OCI-LY7 (cell line): Measurements from ENCODE around the gene GLRX3. TPM values are rescaled to one million over a fixed set of nuclear protein-coding genes. Genes with fewer than 3 reads are reported as not detected.
"Not testable (repeated sequence)": the region's sequence is repeated elsewhere in the genome, so short reads cannot be mapped to it uniquely, and the experiment has no call there.

Experiments used
- Bru-seq: library from RNA; stranded (reverse); fragments of 400-500 nt; gene quantifications from one replicate; lab custom pipeline; 2021; lab: Mats Ljungman, UMichigan
- BruChase-seq, 2 experiments: library from RNA; stranded (reverse); fragments of 400-500 nt; gene quantifications; one replicate each; lab custom pipeline; 2021; lab: Mats Ljungman, UMichigan
- BruUV-seq: library from RNA; stranded (reverse); fragments of 400-500 nt; replicated peaks from 2 replicates; lab custom pipeline; 2021; lab: Mats Ljungman, UMichigan
- CTCF ChIA-PET: fragments of 300-600 bp; sonication (Branson Sonifier 250); formaldehyde crosslinking; loops from one replicate; lab custom pipeline; 2022; ENCODE audit warnings: antibody characterized with exemption; ENCODE audit not compliant: unreplicated experiment; lab: Charles Lee
- POLR2A ChIA-PET: fragments of 300-600 bp; sonication (Branson Sonifier 250); formaldehyde crosslinking; loops from one replicate; lab custom pipeline; 2022; ENCODE audit warnings: antibody characterized with exemption; lab: Charles Lee
- DNase-seq: peaks from one replicate; pipeline ENCODE4 v3.0.0-alpha.2; 2015; ENCODE audit warnings: low spot score
- H2AFZ ChIP-seq: fragments of 200-600 bp; sonication (generic), shearing (Covaris generic); 2 replicates; pipeline ENCODE4 v1.6.1; 2014; ENCODE audit warnings: mild to moderate bottlenecking, antibody characterized with exemption, low read length, moderate library complexity
- H3K27ac ChIP-seq: fragments of 200-600 bp; sonication (generic); 2 replicates; pipeline ENCODE4 v1.5.1; 2014; ENCODE audit warnings: mixed run types, low read depth, mild to moderate bottlenecking, moderate library complexity, low read length, inconsistent platforms; ENCODE audit not compliant: poor library complexity, severe bottlenecking
- H3K36me3 ChIP-seq: fragments of 200-600 bp; sonication (generic); 2 replicates; pipeline ENCODE4 v1.6.1; 2014; ENCODE audit warnings: mild to moderate bottlenecking, antibody characterized with exemption, low read length, moderate library complexity, mixed read lengths; ENCODE audit not compliant: insufficient read depth
- H3K4me1 ChIP-seq: fragments of 200-600 bp; sonication (generic); 2 replicates; pipeline ENCODE4 v1.5.1; 2014; ENCODE audit warnings: mild to moderate bottlenecking, low read length; ENCODE audit not compliant: insufficient read depth, poor library complexity, severe bottlenecking
- H3K4me2 ChIP-seq: fragments of 200-600 bp; sonication (generic); 2 replicates; pipeline ENCODE4 v1.6.1; 2014; ENCODE audit warnings: mild to moderate bottlenecking, low read length
- H3K4me3 ChIP-seq: fragments of 200-600 bp; sonication (generic); 2 replicates; pipeline ENCODE4 v1.5.1; 2014; ENCODE audit warnings: mild to moderate bottlenecking, low read depth, low read length; ENCODE audit not compliant: poor library complexity, severe bottlenecking
- H3K79me2 ChIP-seq: fragments of 200-600 bp; sonication (generic); 2 replicates; pipeline ENCODE4 v1.6.1; 2016; ENCODE audit warnings: low read depth, mild to moderate bottlenecking, low read length, moderate library complexity, mixed read lengths; ENCODE audit not compliant: insufficient read depth
- H3K9me2 ChIP-seq: fragments of 200-600 bp; sonication (generic); 2 replicates; pipeline ENCODE4 v1.6.1; 2016; ENCODE audit warnings: mild to moderate bottlenecking, low read length, mixed read lengths; ENCODE audit not compliant: insufficient read depth
- H3K9me3 ChIP-seq: fragments of 200-600 bp; sonication (generic); 2 replicates; pipeline ENCODE4 v1.6.1; 2014; ENCODE audit warnings: mild to moderate bottlenecking, mixed run types, low read length, mixed read lengths
- H4K20me1 ChIP-seq: fragments of 200-600 bp; sonication (generic); 2 replicates; pipeline ENCODE4 v1.6.1; 2014; ENCODE audit warnings: mild to moderate bottlenecking, antibody characterized with exemption, low read length, moderate library complexity, mixed read lengths; ENCODE audit not compliant: insufficient read depth
- CTCF ChIP-seq: fragments of 200-600 bp; sonication (generic); conservative IDR thresholded peaks from 2 replicates; pipeline ENCODE4 v1.5.1; 2014; ENCODE audit warnings: mild to moderate bottlenecking, antibody characterized with exemption, low read length, moderate library complexity, mixed read lengths
- EZH2phosphoT487 ChIP-seq: fragments of 200-600 bp; sonication (generic); IDR thresholded peaks from 2 replicates; pipeline ENCODE4 v1.6.1; 2018; ENCODE audit warnings: low read depth, borderline replicate concordance, mild to moderate bottlenecking, mixed run types, antibody characterized with exemption, low read length, moderate library complexity, mixed read lengths
- intact Hi-C: fragments of 100-400 bp; cut with micrococcal nuclease; formaldehyde crosslinking; loops from one replicate; pipeline ENCODE4 v1.10.0; 2022; ENCODE audit not compliant: unreplicated experiment
- long read RNA-seq: library from polyadenylated mRNA; stranded (forward); transcript quantifications from one replicate; pipeline ENCODE4 v2.0.0, GENCODE V29; 2022
- total RNA-seq, 2 experiments: library from RNA; depleted of rRNA in 1 of 2; stranded (reverse); fragments of >200 nt in 1 of 2; shearing (Covaris generic) in 1 of 2; gene quantifications; 2 replicates each; pipeline ENCODE4 v1.2.3, GENCODE V29; 2014 to 2022

The GLRX3 gene
- total RNA-seq (2014; rRNA removed; shearing (Covaris generic)) (60.4 and 83.2 TPM in 2 replicates), total RNA-seq (2022) (110 and 117 TPM in 2 replicates), Bru-seq, nascent RNA (percentile 88 among the genes with signal in this experiment), BruChase-seq, experiment 1, labeled RNA remaining after a 6-hour chase (percentile 87 among the genes with signal in this experiment), BruChase-seq, experiment 2, labeled RNA remaining after a 2-hour chase (percentile 85 among the genes with signal in this experiment)
- long read RNA-seq, transcript GLRX3-201 (11 exons, 1,302 nt) = major isoform, 127 of 191 reads
- long read RNA-seq, transcript GLRX3-202 (12 exons, 3,827 nt) = minor isoform, 39 of 191 reads
- long read RNA-seq, partial matches to known transcripts = 10 of 191 reads
- long read RNA-seq, other reads (novel, unspliced or antisense) = 14 of 191 reads

- H2AFZ ChIP-seq = peak within 1 kb of the TSS; percentile 84; the same call in 1 of the 2 replicates
- DNase-seq = peak; percentile 88
- H3K9me3 ChIP-seq = no peaks in the 10 kb centered on the region
- peak within 1 kb of the TSS; percentile 64 for H3K27ac ChIP-seq
- BruUV-seq = no TSS peak
- peaks cover 33% of the 10 kb centered on the region for H3K36me3 ChIP-seq
- intact Hi-C loops = loop anchor here (1.0 to 10.0 kb wide), 2 partner anchors 25 to 672 kb away; partner anchors contain the start of gene MGMT
- H3K4me2 ChIP-seq = peak within 1 kb of the TSS; percentile 98
- POLR2A ChIA-PET = interaction anchor here (0.8 to 6.5 kb wide), 4 partner anchors 15 to 29 kb away, joined by 3 to 64 read pairs (median 3); partner anchors contain the start of gene C10orf143
- H3K4me1 ChIP-seq = peaks cover 49% of the 10 kb centered on the region
- peaks cover 29% of the 10 kb centered on the region for H4K20me1 ChIP-seq
- peak within 1 kb of the TSS; percentile 84 for H3K4me3 ChIP-seq
- no peaks in the 10 kb centered on the region for H3K9me2 ChIP-seq
- H3K79me2 ChIP-seq = peaks cover 50% of the 10 kb centered on the region
- CTCF ChIA-PET = interaction anchor here (0.5 to 1.6 kb wide), 2 partner anchors 22 to 25 kb away, joined by 3 to 5 read pairs; no protein-coding TSS in a partner anchor
- no peak for TF ChIP-seq CTCF
- TF ChIP-seq EZH2phosphoT487 = no peak
Observed at GRCh38 chr10:130136226-130137089, at the start of gene GLRX3. Gene GLRX3, plus strand, starts transcription at chr10:130136391. Its CDS starts 30 bp downstream, at chr10:130136421.

- H3K27ac ChIP-seq, BruUV-seq, H2AFZ ChIP-seq, intact Hi-C loops, H3K4me1 ChIP-seq, H3K4me3 ChIP-seq, DNase-seq, CTCF ChIA-PET, H3K9me2 ChIP-seq, H4K20me1 ChIP-seq, H3K4me2 ChIP-seq, H3K79me2 ChIP-seq, H3K9me3 ChIP-seq, H3K36me3 ChIP-seq: not testable (repeated sequence)
- POLR2A ChIA-PET = interaction anchor here (0.6 kb wide), 1 partner anchor 26 kb away, joined by 5 read pairs; no protein-coding TSS in a partner anchor
Observed at GRCh38 chr10:130090565-130090964, 45.6 kb upstream of the GLRX3 start.

GRCh38 chr10:130099344-130099743 lies 36.8 kb upstream of the GLRX3 start:
- Histone ChIP-seq H3K36me3 (peaks cover 6% of the 10 kb centered on the region), H4K20me1 (no peaks in the 10 kb centered on the region), H3K4me1 (no peaks in the 10 kb centered on the region), H3K4me3 (no peak overlapping the region), H3K9me2 (no peaks in the 10 kb centered on the region), H3K9me3 (no peaks in the 10 kb centered on the region), H3K27ac (no peak overlapping the region), H2AFZ (no peak overlapping the region), H3K4me2 (no peak overlapping the region), H3K79me2 (no peaks in the 10 kb centered on the region)
- POLR2A ChIA-PET = interaction anchor here (0.7 to 0.9 kb wide), 3 partner anchors 9 to 125 kb away, joined by 4 to 7 read pairs (median 4); partner anchors contain the start of gene C10orf143
- BruUV-seq = no TSS peak
- CTCF ChIA-PET = no interaction called here
- intact Hi-C loops = no loop called here
- no peak for TF ChIP-seq CTCF
- TF ChIP-seq EZH2phosphoT487 = no peak
- DNase-seq = no peak
